HG02840 (cell line): ENCODE measurements around the gene RNF138.
A peak's percentile ranks its signal among the peaks of the same experiment; 100 is the strongest.
"Not testable (repeated sequence)": the region's sequence is repeated elsewhere in the genome, so short reads cannot be mapped to it uniquely, and the experiment has no call there.

Experiments
- ATAC-seq: cut with Tn5 transposase; IDR thresholded peaks from one replicate; pipeline ENCODE4 v1.9.1; 2021; ENCODE audit warnings: mild to moderate bottlenecking, moderate library complexity, moderate number of reproducible peaks; ENCODE audit not compliant: unreplicated experiment, low FRiP score

Gene RNF138

GRCh38 chr18:32095192-32095899 lies 3.7 kb downstream of the RNF138 start:
- no peak for ATAC-seq

GRCh38 chr18:32095900-32096229 lies 4.2 kb downstream of the RNF138 start:
- ATAC-seq: no peak

DNA sequence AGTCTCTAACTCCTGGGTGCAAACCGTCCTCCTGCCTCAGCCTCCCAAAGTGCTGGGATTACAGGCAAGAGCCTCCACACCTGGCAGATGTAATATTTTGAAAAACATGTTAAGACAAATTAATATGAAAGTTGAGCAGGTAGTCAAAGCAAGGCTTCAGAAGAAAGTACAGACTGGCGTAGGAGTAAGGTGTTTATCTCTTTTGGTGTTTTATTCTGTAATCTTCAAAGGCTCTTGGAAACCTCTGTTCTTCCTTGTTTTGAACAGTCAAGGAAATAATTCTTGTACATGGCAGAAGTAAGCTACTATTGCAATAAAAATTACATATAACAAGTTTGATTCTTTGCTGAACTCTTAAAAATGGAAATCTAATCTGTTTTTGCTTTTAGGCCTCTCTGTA lies 5.3 kb downstream of the RNF138 start:
- ATAC-seq: no peak

- ATAC-seq: no peak
These were observed 12.8 kb downstream of the RNF138 start for GRCh38 chr18:32104516-32104915.

DNA sequence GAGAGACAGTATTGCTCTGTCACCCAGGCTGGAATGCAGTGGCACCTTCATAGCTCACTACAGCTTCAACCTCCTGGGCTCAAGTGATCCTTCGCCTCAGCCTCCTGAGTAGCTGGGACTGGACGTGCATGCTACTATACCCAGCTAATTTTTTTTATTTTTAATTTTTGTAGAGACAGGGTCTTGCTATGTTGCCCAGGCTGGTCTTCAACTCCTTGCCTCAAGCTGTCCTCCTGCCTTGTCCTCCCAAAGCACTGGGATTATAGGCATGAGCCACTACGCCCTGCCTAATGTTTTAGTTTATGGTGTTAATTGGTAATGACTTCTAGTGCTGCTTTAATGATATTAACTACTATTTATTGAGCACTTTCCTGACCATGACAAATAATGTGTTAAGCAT lies 18.3 kb downstream of the RNF138 start:
- ATAC-seq: no peak

DNA sequence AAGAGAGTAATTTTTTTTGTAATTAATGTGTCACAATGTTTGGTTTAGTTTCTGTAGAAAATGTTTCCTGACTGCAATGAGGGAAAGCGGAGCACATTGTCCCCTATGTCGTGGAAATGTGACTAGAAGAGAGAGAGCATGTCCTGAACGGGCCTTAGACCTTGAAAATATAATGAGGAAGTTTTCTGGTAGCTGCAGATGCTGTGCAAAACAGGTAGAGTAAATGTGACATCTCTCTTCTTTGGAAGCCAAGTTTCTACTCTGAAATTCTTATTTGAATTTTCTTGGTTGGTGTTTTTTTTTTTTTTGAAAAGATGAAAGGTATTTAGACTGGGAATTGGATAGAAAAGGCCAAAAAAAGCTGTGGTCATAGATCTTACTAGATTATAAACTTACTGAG lies 20.0 kb downstream of the RNF138 start:
- no peak for ATAC-seq

DNA sequence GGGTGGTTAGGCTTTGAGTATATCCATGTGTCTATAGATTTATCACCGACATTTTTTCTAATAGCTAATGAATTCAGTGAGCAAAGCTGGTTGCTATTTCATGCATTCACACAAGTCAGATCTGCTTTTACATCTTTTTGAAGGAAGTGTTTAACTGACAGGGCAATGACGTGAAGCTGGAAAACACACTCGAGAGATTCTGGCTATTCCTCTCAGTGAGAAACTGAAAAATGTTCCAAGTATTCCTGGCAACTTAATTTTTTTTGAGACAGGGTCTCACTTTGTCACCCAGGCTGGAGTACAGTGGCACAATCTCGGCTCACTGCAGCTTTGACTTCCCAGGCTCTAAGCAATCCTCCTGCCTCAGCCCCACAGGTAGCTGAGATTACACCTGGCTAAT lies 21.2 kb downstream of the RNF138 start:
- no peak for ATAC-seq

- no peak for ATAC-seq
These were observed 22.7 kb downstream of the RNF138 start for GRCh38 chr18:32114293-32114942.

GRCh38 chr18:32122039-32122438 lies 30.4 kb downstream of the RNF138 start:
- ATAC-seq: no peak

DNA sequence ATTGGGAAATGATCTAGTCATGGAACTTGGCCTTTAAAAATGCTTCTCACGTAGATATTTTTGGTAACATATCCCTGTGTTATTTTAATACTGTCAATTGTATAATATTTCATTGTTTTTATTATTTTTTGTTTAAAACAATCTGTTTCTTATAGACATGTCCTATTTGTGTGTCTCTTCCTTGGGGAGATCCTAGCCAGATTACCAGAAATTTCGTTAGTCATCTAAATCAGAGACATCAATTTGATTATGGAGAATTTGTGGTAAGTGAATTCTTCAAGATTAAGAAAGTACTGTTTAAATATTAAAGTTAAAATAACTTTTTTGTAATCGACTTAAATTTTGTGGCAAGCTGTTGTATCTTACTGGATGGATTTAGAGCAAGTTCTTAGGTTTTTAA lies 34.9 kb downstream of the RNF138 start:
- ATAC-seq: no peak

DNA sequence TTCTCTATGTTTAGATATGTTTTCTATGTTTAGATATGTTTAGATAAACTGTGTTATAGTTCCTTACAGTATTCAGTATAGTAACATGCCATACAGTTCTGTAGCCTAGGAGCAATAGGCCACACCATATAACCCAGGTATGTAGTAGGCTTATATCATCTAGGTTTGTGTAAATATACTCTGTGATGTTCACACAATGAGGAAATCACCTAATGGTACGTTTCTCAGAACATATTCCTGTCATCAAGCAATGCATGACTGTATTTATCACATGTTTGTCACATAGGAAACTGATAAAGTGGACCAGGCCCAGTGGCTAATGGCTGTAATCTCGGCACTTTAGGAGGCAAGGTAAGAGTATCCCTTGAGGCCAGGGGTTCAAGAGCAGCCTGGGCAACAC lies 44.0 kb downstream of the RNF138 start:
- ATAC-seq: no peak

DNA sequence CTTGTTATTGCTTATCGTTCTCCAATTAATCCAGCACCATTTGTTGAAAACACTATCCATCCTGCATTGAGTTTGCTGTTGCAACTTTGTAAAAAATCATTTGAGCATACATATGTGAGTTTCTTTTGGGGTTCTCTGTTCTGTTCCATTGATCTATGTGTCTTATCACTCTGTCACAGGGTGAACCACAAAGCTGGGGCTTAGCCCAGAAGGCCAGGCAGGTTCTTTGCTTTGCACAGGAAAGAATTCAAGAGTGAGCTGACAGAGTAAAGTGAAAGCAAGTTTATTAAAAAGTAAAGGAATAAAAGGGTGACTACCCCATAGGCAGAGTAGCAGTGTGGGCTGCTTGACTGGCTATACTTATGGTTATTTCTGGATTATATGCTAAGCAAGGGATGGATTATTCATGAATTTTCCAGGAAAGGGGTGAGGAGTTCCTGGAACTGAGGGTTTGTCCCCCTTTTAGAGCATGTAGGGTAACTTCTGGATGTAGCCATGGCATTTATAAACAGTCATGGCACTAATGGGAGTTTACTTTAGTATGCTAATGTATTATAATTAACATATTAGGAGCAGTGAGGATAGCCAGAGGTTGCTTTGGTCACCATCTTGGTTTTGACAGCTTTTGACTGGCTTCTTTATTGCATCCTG lies 46.8 kb downstream of the RNF138 start:
- ATAC-seq: no peak

DNA sequence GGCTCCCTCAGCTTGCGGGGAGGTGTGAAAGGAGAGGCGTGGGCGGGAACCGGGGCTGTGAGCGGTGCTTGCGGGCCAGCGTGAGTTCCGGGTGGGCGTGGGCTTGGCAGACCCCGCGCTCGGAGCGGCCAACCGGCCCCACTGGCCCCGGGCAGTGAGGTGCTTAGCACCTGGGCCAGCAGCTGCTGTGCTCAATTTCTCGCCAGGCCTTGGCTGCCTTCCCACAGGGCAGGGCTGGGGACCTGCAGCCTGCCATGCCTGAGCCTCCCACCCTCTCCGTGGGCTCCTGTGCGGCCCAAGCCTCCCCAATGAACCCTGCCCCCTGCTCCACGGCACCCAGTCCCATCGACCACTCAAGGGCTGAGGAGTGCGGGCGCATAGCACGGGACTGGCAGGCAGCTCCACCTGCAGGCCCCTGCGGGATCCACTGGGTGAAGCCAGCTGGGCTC lies 48.2 kb downstream of the RNF138 start:
- ATAC-seq: no peak

DNA sequence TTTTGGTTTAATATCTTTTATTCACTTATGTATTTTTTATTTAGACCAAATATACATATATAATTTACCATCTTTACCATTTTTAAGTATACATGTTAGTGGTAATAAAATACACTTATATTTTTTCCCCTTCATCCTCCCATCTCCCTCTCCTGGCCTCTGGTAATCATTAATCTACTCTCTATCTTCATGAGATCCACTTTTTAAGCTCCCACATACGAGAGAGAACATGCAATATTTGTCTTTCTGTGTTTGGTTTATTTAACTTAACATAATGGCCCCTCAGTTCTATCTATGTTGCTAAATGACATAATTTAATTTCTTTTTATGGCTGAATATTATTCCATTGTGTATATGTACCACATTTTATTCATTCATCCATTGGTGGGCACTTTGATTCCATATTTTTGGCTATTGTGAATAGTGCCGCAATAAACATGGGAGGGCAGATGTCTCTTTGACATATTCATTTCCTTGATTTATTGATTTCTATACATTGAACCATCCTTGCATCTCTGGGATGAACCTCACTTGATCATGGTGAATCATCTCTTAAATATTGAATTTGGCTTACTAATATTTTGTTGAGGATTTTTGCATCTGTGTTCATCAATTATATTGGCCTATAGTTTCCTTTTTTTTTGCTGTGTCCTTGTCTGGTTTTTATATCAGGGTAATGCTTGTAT lies 56.7 kb downstream of the RNF138 start:
- ATAC-seq: no peak

- ATAC-seq: peak; percentile 91
These were observed 61.2 kb downstream of the RNF138 start for GRCh38 chr18:32152705-32153448.

- no peak for ATAC-seq
These were observed 65.2 kb downstream of the RNF138 start for GRCh38 chr18:32156855-32157254.

GRCh38 chr18:32157580-32157979 lies 65.9 kb downstream of the RNF138 start:
- ATAC-seq: no peak

DNA sequence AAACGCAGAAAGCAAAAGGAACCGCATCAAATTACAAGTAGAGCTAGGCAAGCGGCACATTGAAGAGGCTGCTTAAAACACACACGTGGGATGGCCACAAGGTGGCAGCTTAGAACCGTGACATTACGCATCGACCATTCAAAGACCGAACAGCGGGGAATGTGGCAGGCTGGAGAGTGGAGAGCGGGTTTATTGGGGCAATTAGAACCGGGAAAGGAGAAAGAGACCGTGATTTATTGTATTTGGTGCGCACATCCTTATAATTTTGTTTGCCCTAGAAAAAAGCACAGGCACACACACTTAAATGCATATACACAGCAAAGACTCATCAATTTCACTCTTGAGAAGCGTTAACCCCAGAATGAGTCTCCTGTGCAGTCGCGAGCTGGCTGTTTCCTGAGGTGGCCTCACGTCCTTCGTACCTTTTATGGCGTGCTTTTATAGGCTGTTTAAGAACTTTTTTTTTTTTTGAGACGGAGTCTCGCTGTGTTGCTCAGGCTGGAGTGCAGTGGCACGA lies 66.5 kb downstream of the RNF138 start:
- peak; percentile 84 for ATAC-seq

DNA sequence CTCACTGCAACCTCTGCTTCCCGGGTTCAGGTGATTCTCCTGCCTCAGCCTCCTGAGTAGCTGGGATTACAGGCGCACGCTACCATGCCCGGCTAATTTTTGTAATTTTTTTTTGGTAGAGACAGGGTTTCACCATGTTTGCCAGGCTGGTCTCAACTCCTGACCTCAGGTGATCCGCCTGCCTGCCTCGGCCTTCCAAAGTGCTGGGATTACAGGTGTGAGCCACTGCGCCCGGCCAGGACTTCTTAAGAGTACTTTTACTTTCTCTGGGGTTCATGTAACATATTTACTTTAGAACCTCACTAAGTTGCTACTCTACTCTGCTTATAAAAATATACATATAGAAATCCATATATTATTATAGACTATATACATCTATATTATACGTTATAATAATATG lies 67.0 kb downstream of the RNF138 start:
- ATAC-seq: not testable (repeated sequence)

DNA sequence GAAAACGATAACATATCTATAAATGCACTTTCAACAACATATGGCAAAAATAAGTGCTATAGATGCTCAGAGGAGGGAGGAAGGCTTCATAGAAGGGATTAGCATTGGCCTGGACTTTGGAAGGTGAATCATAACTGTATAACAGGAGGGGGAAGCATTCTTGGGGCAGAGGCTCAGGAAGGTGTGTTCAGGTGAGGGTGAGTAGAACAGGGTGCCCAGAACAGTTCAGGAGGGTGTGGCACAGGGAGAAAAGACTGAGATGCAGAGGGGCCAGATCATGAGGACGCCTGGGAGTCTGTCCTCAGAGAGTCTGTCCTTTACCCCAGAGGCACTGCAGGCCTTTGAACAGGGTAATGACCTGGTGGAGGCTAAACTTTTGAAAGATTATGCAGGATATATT lies 68.9 kb downstream of the RNF138 start:
- ATAC-seq: no peak
